Measurements from ENCODE around the gene FIBCD1.
"Not testable (repeated sequence)": the region's sequence is repeated elsewhere in the genome, so short reads cannot be mapped to it uniquely, and the experiment has no call there.

The FIBCD1 gene

DNA sequence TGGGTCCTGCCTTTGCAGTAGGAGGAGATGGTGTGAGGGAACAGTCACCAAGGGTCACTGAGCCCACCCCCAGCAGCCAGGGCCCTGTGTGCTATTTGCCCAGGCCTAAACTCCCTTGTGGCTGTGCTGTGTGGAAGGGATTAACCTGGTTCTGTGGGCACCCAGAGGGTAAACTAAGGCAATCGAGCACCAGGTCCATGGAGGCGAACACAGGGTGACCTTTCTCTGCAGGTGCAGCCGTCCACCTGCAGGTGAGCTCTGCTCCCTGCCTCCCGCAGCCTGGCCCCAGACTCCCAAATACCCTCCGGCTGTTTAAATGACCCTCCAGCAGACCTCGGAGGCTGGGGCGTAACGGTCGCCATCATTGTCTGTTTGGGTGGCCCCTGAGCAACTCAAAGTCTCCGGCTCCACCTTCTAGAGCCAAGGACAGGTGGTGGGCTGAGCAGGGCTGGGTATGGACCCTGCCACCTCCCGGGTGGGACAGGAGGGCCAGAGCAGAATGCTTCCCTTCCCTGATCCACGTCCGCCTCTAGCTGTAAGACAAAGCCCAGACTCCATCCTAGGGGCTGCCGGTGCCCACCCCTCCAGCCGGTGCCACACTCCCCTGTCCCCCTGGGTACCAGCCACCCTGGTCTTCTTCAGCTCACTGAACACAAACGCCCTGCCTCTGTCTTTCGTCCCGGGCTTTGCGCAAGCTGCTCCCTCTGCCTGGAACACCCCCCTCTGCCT is 34.1 kb upstream of the FIBCD1 start:
- no peak for FAIRE-seq

DNA sequence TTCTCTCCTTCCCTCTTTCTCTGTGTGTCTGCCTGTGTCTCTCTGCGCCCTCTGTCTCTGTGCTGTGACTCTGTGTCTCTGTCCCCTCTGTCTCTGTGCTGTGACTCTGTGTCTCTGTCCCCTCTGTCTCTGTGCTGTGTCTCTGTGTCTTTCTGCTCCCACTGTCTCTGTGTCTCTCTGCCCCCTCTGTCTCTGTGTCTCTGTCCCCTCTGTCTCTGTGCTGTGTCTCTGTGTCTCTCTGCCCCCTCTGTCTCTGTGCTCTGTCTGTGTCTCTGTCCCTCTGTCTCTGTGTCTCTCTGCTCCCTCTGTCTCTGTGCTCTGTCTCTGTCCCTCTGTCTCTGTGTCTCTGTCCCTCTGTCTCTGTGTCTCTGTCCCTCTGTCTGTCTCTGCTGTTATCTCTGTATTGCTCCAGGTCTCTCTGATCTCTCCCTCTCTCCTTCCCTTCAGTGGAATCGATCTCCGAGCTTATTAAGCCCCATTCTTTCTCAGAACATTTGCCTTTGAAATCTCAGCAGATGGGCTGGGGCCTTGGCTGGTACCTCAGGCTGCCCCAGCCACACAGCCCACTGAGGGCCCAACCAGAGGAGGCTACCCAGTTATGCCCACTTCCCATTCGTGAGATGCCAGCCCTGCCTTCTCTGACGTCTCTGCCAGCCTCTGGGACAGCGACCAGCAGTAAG is 33.4 kb upstream of the FIBCD1 start:
- FAIRE-seq = no peak

DNA sequence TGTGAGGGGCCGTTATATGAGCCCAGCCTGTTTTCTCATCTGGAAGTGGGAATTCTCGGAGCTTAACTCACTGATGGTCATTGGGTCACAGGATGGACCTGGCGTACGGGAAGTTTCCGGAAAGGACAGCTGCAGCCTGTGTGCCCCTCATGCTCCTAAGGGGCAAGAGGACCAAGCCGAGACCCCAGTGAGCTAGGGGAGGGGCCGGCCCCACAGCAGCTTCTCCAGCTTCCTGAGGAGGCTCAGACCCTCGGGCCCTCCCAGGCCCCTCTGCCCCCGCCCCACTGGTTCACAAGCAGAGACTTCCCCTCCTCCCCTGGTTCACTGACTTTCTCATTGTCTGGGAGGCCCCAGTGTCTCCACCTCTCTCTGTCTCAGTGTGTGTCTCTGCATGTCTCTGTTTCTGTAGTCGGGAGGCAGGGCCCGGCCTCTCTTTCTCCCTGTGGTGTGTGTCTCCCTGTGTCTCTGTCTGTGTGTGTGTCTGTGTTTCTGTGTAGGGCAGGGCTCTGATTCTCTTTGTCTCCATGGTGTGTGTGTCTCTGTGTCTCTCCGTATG is 32.3 kb upstream of the FIBCD1 start:
- no peak for FAIRE-seq

DNA sequence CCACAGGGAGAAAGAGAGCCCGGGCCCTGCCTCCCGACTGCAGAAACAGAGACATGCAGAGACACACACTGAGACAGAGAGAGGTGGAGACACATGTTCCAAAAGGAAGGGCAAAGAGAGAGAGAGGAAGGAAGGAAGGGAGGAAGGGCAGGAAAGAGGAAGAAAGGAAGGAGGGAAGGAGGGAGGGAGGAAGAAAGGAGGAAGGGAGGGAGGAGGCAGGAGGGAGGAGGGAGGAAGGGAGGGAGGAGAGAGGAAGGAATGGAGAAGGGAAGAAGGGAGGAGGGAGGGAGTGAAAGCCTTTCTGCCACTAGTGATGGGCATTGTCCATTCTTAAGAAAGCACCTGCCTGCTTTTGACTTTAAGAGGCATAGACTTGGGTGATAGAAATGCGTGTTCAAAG is 31.8 kb upstream of the FIBCD1 start:
- FAIRE-seq = no peak

DNA sequence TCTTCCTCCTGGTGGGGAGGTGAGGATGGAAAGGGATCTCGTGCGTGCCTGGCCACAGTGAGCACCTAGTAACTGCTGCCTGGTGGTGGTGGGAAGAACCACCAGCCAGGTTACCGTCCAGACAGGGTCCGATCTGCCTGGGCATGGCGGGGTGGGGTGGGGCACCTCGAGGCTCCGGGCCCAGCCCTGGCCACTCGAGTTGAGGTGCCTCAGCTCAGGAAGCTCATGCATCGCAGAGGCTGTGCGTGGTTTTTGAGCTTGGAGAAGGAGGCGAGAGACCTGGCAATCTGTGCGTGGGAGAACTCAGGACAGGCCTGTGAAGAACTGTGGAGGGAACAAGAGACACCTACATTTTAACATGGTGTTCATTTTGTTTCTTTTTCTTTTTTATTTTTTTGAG is 31.0 kb upstream of the FIBCD1 start:
- FAIRE-seq = no peak

DNA sequence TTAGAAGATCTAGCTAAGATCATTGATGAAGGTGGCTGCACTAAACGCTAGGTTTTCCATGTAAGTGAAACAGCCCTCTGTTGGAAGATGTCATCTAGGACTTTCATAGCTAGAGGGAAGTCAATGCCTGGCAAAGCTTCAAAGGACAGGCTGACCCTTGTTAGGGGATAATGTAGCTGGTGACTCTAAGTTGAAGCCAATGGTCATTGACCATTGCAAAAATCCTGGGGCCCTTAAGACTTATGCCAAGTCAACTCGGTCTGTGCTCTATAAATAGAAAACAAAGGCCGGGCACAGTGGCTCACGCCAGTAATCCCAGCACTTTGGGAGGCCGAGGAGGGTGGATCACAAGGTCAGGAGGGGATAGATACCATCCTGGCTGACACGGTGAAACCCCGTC is 26.6 kb upstream of the FIBCD1 start:
- FAIRE-seq = no peak

DNA sequence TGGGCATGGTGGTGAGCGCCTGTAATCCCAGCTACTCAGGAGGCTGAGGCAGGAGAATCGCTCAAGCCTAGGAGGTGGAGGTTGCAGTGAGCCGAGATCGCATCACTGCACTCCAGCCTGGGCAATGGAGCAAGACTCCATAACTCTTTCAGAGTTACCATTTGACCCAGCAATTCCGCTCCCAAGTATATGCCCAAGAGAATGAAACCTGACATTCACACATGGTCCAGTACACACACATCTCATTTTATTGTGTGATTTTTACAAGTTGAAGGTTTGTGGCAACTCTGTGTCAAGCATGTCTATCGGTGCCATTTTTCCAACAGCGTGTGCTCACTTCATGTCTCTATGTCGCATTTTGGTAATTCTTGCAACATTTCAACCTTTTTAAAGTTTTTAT is 24.9 kb upstream of the FIBCD1 start:
- no peak for FAIRE-seq

DNA sequence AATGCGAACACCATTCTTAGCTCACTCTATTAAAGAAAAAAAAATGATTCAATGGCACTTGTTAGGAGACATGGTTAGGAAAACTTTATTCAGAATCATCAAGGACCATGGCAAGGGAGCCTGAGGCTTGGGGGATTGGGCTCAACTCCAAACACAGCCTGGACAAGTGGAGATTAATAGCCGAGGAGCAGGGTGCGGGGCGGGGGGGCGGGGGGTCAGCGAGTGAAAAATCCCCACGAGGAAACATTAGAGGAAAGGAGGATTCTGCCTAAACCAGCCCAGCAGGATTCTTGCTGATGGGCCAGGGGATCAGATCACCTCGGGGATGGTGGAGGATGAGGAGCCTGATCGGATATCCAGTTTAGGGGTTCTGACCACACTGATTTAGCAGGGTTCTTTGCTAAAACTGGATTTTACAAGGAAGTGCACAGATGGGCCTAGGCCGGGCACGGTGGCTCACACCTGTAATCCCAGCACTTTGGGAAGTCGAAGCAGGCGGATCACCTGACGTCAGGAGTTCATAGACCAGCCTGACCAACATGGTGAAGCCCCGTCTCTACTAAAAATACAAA is 24.4 kb upstream of the FIBCD1 start:
- FAIRE-seq = no peak

DNA sequence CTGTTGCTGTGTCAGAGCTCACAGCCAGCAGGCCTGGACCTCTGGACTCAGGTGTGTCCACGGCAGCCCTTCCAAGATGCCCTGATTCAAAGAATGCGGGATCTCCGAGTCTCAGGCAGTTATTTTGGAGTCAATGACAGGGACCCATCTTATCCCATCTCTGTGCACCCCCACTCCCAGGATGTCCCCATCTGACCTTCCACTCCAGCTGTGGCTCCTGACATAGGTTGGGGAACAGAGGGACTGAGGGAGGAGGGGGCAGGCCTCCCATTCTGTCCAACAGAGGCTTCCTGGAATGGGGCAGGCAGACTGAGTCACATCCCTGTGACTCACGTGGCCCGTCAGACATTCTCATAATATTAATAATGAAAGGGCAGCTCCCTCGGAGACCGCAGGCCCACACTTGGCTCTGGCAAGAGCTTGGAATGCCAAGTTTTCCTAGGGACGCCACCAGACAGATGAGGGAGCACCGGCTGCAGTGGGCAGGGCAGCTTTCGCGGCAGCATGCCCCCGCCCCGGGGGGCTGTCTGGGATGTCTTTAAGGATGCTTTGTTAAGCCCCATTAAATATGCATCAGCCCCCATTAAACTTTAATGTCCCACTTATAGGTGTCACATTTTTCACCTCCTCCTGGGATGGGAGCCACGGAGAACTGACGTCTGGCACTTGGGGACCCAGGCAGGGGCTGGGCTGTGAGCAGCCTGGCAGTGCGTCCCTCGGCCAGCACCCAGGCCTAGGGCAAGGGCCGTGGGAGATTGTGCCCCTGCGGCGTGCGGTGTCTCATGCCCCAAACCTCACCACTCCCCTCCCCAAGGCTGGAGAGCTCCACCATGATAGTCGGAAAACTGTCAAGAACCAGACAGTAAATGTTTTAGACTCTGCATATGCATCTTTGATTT is 23.6 kb upstream of the FIBCD1 start:
- FAIRE-seq = no peak

DNA sequence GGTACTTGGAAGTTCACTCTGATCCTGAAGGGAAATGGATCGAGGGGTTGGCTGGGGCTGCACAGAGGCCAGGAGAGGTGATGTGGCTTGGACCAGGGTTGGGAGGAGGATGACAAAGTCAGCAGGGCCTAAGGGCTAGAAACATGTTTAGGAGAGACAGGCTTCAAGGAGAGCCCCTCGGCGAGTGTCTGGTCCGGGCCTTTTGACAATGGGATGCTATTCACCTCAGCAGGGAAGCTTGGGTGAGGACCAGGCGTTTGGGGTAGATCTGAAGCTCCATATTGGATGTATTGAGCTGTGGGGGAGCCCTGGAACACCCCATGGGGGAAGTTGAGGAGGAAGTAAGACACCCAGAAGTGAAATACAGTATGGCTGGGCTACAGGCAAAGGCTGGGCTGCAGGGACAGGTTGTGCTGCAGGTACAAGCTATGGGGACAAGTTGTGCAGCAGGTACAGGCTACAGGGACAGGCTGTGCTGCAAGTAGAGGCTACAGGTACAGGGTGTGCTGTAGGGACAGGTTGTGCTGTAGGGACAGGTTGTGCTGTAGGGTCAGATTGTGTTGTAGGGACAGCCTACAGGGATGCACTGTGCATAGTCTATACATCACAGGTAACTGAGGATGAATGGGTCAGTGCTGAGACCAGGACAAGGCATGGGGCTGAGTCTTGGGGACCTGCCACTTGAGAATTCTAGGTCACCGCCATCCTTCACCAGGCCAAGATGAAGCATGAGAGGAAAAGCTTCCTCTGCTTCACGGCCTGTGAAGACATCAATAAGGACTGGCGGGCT is 22.7 kb upstream of the FIBCD1 start:
- no peak for FAIRE-seq

DNA sequence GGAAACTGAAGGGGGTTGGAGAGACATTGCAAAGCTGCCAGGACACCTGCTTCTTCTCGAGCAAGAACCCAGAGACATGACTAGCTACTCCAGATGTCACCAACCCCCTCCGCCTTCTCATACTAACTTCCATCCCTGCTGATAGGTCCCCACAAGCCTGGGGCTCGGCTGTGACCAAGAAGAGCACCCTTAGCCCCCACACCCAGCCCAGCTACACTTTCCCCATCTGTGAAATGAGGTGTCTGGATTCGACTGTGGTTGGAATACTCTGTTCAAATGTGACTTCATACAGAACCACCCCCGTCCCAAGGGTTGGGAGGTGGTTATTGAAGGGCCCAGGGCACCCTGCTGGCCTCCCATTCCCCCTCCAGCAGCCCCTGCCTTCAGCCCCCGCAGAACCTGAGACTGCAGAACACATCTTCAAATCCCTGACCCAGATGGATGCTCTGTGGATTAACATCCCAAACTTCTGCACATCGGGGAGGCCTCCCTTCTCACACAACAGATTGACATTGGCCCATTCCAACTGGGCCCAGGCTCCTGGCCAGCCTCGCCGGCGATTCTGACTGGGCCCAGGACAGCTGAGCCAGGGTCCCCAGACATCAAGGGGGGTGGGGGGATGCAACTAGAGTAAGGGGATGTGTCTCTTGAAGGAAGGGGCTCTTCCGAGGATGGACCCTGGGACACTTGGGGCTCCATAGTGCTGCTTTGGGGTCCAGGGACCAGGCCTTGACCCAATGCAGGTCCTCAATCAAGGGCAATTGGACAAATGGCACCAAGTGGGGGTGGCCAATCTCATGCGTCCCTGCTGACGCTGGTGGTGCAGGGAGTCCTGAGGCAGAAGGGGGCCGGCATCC is 21.7 kb upstream of the FIBCD1 start:
- FAIRE-seq = no peak

DNA sequence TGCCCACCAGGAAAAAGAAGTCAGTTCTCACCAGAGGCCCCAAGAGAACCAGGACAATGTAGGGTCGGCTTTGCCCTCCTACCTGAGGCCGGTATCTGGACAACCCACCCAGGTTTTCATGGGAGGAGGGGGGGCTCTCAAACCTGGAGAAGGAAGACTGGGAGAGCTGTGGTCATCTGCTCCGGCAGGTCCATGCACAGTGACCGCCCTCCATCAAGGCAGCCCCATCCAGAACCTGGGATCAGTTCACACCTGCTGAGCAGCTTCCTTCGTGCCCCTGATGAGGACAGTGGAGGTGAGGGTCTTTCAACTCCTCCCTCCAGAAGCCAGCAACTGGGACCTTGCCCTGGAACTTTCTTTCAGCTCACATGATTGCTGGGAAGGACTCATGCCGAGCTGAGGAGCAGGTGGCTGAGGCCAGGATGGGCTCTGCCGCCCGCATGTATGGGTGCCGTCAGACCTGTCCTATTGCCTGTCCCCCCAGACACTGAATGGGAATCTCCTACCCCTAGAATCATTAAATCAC is 20.8 kb upstream of the FIBCD1 start:
- FAIRE-seq = no peak

DNA sequence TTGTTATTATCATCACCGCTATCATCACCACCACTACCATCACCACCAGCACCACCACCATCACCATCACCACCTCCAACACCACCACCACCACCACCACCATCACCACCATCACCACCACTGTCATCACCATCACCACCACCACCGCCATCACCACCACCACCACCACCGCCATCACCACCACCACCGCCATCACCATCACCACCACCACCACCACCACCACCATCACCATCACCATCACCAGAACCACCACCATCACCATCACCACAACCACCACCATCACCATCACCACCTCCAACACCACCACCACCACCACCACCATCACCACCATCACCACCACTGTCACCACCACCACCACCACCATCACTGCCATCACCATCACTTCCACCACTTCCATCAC is 19.5 kb upstream of the FIBCD1 start:
- FAIRE-seq = not testable (repeated sequence)

DNA sequence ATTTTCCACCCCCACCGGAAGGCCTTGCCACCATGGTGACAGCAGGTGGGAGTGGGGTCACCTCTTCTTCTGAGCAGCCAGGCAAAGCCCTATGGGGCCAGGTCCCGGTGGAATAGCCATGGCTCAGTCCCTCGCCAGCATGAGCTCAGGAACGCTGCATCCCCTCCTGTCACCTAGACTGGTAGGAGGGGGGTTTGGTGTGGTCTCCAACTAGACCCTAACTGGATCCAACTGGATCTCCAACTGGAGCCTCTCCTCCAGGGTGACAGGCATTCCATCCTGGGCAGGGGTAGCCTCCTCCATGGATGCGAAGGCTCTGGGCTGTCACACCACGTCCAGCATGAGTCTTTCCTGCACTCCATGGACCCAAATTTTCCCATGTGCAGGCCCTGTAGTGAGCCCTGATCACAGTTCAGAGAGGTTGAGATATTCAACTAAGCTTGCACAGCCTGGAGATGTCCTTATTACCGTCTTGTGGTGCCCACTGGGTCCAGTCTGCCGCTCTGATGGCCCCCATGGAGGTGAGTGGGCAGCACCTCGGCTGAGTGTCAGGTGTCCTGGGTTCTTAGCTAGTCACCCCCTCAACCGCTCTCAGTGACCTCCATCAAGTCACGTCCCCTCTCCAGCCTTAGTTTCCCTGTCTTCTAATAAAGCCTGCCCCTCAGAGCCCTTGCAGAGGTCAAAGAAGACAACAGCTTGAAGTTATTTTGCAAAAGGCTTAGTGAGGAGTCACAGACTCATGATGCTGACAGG is 18.6 kb upstream of the FIBCD1 start:
- no peak for FAIRE-seq

DNA sequence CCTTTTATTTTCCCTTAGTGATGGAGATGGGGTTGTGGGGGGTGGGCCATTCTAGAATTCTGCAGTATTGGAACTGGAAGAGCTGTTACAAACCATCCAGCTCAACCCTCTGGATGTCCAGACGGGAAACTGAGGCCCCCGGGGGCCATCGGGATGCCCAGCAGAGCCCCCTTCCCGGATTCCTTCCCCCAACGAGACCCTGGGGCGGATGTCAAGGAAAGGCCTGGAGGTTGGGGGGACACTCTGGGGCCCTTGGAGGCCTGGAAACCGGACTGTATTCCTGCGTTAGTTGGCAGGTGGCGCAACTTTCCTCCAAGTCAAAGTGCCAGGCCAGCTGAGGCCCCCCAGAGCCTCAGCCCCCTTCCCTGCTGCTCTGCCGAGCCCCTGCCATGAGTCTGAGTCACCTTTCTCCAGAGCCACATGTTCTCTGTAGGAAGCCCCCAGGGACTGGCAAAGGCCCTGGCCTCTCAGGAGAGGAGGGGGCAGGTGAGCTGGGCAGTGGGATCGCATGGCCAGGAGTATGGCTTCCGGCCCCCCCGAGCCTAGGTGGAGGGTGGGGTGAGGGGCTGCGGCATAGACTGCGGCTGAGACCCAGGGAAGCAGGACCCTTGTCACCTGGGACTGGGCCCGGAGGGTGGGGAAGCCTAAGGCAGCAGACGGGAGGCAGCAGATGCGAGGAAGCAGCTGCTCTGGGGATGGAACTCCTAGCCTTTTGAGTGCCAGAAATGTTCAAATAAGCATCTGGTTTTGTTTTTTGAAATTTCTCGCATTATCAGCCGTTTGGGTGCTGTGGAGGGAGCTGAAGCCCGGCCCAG is 17.8 kb upstream of the FIBCD1 start:
- FAIRE-seq = no peak

DNA sequence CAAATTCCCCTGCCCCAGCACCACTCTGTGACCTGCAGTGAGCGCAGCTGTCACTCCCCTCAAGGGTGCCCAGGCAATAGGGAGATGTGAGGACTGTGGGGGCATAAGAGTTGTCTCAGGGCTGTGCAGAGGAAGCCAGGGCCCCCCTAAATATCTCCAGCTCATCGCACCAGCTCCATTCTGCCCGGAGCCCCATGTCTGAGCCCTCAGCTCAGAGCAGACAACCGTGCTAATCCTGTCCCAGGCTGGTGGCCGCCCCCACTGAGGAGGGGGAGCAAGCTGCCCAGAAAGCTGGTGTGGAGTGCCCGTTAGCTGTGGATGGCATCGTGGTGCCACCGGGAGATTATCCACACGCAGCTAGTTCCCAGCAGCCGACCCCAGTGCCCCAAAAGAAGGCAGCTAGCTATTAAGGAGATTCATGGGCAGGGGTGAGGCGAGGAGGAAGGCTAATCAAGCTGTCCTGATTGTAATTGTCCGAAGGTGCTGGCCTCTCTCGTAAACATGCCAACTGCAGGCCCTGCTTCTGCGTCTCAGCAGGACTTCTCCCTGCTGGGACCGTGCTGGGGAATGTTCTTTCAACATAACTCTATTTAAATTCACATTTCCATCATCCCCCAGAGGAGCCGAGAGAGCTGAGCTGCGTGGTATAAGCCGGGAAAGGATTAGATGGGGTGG is 17.0 kb upstream of the FIBCD1 start:
- no peak for FAIRE-seq

DNA sequence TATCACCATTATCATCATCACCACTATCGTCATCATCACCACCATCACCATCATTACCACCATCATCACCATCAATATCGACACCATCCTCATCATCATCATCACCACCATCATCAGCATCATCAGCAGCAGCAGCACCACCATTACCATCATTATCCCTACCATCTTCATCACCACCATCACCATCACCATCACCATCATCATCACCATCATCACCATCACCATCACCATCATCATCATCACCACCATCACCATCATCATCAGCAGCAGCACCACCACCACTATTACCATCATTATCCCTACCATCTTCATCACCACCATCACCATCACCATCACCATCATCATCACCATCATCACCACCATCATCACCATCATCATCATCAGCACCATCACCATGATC is 15.9 kb upstream of the FIBCD1 start:
- FAIRE-seq = not testable (repeated sequence)

DNA sequence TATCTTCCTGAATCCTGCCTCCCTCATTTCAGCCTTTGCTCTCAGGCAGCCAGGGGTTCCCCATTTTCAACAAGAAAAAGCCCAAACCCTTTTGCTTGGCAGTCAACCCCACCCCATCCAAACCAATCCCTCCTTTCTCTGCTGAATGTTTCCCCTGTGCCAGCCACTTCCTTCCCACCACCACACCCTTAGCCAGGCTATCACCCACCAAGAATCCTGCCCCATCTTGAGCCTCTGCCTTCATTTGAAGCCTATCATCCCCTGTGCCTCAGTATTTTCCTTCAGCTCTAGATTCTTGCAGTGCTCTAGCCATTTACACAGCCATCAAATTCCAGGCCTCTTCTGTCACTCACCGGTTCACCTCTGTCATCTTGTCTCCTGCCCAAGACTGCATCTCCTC is 15.3 kb upstream of the FIBCD1 start:
- FAIRE-seq = no peak

Measured in colon (tissue), 2 donors.